Gastroesophageal sphincter (tissue), 3 donors: ENCODE data around the gene RIPK3.

Experiments
- CTCF ChIP-seq, 4 experiments: fragments of 200-600 bp in 2 of 4; fragments of 450-650 bp in 2 of 4; sonication (generic) in 1 of 4; IDR thresholded peaks; one replicate each; pipeline ENCODE4 v1.5.1; 2017 to 2019; ENCODE audit warnings: antibody characterized with exemption in 4 of 4, mild to moderate bottlenecking in 2 of 4, moderate library complexity in 2 of 4
- EP300 ChIP-seq: sonication (generic); formaldehyde crosslinking; IDR thresholded peaks from one replicate; pipeline ENCODE4 v1.6.1; 2017; ENCODE audit warnings: antibody characterized with exemption, mild to moderate bottlenecking

GRCh38 chr14:24316597-24316950 lies 23.2 kb downstream of the RIPK3 start:
- TF ChIP-seq CTCF (IDR thresholded peaks at IDR 0.05) (no peak), EP300 (no peak)
